HL-60 (cell line): Measurements from ENCODE around the gene CEP164.

Experiments
- DNase-seq, 2 experiments: peaks; one replicate each; pipeline ENCODE4 v3.0.0-alpha.2; 2010 to 2020; ENCODE audit warnings: low read depth in 1 of 2, low spot score in 1 of 2
- H3K27ac ChIP-seq: fragments of 250-450 bp; sonication (Bioruptor Pico); replicated peaks from 2 replicates; pipeline ENCODE4 v1.5.1; 2020; ENCODE audit warnings: mild to moderate bottlenecking, moderate library complexity
- H3K27me3 ChIP-seq: fragments of 250-450 bp; sonication (Bioruptor Pico); 2 replicates; pipeline ENCODE4 v1.5.1; 2021; ENCODE audit warnings: mild to moderate bottlenecking, moderate library complexity; ENCODE audit not compliant: insufficient read depth, poor library complexity, severe bottlenecking
- H3K4me3 ChIP-seq: replicated peaks from 2 replicates; pipeline ENCODE4 v1.5.1; 2011; ENCODE audit warnings: mild to moderate bottlenecking, control low read depth, low read length; ENCODE audit not compliant: insufficient read depth
- GABPA ChIP-seq: IDR thresholded peaks from 2 replicates; pipeline ENCODE4 v1.6.1; 2012; ENCODE audit warnings: low read depth
- POLR2AphosphoS5 ChIP-seq: IDR thresholded peaks from 2 replicates; pipeline ENCODE4 v1.6.1; 2012; ENCODE audit warnings: low read depth
- SPI1 ChIP-seq: IDR thresholded peaks from 2 replicates; pipeline ENCODE4 v1.6.1; 2012; ENCODE audit warnings: low read depth, mild to moderate bottlenecking, borderline replicate concordance
- TF ChIP-seq, protein P1 (sequence below): IDR thresholded peaks from 2 replicates; pipeline ENCODE4 v1.6.1; 2012; ENCODE audit warnings: low read depth; ENCODE audit not compliant: insufficient replicate concordance
- TF ChIP-seq, protein P2 (sequence below): IDR thresholded peaks from one replicate; pipeline ENCODE4 v1.5.1; 2011; ENCODE audit warnings: low read length, control low read depth, inconsistent platforms; ENCODE audit not compliant: insufficient read depth

Gene CEP164

DNA sequence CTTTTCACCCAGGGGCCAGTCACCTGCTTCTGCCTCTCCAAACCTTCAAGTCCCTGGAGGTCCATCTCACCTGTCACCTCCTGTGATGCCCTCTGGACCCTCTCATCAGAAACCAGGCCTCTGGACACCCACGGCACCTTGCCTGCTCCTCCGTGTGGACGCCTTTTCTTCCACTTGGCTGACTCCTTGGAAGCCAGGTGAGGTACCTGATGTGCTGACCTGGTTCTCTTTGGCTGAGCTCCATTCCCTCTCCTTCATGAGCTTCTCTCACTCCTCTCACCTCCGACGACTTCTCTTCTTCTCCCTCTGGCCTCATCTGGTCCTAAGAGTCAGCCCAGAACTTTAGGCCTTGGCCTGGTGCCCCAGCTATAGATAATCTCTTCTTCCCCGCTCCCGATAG is 99.3 kb downstream of the CEP164 start:
- no peak for DNase-seq
- no peak overlapping the region for H3K27ac ChIP-seq
- no peak overlapping the region for H3K4me3 ChIP-seq
- peaks cover 2% of the 10 kb centered on the region for H3K27me3 ChIP-seq
- TF ChIP-seq, protein P1, sequence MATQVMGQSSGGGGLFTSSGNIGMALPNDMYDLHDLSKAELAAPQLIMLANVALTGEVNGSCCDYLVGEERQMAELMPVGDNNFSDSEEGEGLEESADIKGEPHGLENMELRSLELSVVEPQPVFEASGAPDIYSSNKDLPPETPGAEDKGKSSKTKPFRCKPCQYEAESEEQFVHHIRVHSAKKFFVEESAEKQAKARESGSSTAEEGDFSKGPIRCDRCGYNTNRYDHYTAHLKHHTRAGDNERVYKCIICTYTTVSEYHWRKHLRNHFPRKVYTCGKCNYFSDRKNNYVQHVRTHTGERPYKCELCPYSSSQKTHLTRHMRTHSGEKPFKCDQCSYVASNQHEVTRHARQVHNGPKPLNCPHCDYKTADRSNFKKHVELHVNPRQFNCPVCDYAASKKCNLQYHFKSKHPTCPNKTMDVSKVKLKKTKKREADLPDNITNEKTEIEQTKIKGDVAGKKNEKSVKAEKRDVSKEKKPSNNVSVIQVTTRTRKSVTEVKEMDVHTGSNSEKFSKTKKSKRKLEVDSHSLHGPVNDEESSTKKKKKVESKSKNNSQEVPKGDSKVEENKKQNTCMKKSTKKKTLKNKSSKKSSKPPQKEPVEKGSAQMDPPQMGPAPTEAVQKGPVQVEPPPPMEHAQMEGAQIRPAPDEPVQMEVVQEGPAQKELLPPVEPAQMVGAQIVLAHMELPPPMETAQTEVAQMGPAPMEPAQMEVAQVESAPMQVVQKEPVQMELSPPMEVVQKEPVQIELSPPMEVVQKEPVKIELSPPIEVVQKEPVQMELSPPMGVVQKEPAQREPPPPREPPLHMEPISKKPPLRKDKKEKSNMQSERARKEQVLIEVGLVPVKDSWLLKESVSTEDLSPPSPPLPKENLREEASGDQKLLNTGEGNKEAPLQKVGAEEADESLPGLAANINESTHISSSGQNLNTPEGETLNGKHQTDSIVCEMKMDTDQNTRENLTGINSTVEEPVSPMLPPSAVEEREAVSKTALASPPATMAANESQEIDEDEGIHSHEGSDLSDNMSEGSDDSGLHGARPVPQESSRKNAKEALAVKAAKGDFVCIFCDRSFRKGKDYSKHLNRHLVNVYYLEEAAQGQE: no peak
- TF ChIP-seq GABPA (no peak), POLR2AphosphoS5 (no peak), SPI1 (no peak)
- TF ChIP-seq, protein P2, sequence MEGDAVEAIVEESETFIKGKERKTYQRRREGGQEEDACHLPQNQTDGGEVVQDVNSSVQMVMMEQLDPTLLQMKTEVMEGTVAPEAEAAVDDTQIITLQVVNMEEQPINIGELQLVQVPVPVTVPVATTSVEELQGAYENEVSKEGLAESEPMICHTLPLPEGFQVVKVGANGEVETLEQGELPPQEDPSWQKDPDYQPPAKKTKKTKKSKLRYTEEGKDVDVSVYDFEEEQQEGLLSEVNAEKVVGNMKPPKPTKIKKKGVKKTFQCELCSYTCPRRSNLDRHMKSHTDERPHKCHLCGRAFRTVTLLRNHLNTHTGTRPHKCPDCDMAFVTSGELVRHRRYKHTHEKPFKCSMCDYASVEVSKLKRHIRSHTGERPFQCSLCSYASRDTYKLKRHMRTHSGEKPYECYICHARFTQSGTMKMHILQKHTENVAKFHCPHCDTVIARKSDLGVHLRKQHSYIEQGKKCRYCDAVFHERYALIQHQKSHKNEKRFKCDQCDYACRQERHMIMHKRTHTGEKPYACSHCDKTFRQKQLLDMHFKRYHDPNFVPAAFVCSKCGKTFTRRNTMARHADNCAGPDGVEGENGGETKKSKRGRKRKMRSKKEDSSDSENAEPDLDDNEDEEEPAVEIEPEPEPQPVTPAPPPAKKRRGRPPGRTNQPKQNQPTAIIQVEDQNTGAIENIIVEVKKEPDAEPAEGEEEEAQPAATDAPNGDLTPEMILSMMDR: no peak

DNA sequence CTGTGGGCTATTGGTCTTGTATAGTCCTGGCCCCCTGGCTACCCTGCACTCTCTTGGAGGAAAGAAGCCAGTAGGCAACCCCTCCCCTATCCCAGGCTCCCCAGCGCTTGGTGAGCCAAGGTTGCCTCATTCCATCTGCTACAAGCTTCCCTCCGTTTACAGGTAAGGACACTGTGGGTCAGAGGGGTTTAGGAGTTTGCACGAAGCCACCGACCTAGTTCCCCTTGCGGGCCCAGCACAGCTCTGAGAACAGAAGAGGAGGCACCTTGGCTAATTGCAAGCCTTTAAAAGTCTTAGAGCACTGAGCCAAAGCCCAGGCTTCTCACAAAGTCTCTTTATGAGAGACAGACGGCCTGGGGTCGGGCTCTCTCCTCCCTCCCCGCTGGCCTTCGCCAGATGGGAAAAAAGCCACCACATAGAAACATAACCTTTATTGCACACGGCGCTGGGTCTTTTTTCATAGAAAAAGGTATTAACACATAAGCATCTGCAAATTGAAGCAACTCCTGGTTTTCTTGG is 99.8 kb downstream of the CEP164 start:
- TF ChIP-seq, protein P2: no peak
- Histone ChIP-seq H3K4me3 (no peak overlapping the region), H3K27ac (no peak overlapping the region), H3K27me3 (peaks cover 2% of the 10 kb centered on the region)
- no peak for DNase-seq

DNA sequence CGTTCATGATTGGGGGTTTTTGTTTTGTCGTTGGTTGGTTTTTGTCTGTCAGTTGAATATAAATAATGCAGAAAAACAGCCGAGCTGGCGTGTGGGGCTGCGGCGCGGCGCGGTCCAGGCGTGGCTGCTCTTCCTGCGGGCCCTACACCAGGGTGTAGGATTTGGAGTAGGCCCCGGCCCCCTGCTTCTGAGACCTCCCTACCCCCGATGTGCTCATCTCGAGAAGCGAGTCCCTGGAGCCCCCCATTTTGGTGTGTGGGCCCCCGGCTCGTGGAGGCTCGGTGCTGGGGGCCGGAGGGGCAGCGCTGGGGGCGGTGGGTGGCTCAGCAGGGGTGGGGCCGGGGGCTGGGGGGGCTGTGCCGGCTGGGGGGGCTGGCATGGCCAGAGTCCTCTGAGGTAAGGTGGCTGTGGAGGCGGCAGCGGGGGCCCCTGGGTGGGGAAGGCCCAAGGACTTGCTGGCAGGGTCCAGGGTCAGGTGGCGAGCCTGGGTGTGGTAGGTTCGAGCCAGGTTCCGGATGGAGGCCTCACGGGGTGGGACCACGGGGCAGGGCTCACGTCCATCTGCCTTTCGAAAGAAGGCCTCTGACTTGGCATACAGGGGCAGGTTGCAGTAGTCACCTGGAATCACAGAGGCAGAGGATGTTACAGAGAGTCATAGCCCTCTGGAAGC is 100.7 kb downstream of the CEP164 start:
- H3K4me3 ChIP-seq: no peak overlapping the region
- H3K27ac ChIP-seq: no peak overlapping the region
- DNase-seq: no peak
- no peaks in the 10 kb centered on the region for H3K27me3 ChIP-seq
- TF ChIP-seq, protein P1: no peak
- TF ChIP-seq, protein P2: no peak
- TF ChIP-seq GABPA: no peak
- TF ChIP-seq SPI1: no peak
- no peak for TF ChIP-seq POLR2AphosphoS5

DNA sequence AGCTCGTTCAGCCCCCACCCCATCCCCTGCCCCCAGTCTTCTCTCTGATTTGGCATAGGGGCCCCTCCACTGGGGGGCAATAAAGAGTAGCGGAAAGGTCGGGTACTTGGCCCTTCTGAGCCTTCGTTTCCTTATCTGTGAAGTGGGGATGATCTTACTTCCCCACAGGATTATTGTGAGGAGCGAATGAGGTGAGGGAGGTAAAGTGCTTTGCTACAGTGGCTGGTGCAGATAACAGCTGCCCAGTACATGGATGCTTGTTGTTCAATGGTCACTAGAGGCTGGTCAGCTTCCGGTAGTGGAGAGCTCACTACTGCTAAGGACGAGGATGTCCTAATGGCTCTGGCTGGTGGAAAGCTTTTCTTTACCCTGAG is 101.2 kb downstream of the CEP164 start:
- no peak for DNase-seq
- TF ChIP-seq SPI1 (no peak), GABPA (no peak), POLR2AphosphoS5 (no peak)
- TF ChIP-seq, protein P2: no peak
- TF ChIP-seq, protein P1: no peak
- Histone ChIP-seq H3K4me3 (no peak overlapping the region), H3K27ac (no peak overlapping the region), H3K27me3 (no peaks in the 10 kb centered on the region)
